IgD-negative memory B cell (primary cell): ENCODE measurements around the gene AHDC1. TPM values are rescaled to one million over a fixed set of nuclear protein-coding genes. Genes with fewer than 3 reads are reported as not detected.
"Not testable (repeated sequence)": the region's sequence is repeated elsewhere in the genome, so short reads cannot be mapped to it uniquely, and the experiment has no call there.

Experiments
- H3K27ac Mint-ChIP-seq, 3 donors: one replicate each; pipeline ENCODE4 v1.8.0; 2020 to 2022; ENCODE audit warnings: mild to moderate bottlenecking in 3 of 3, mixed read lengths in 3 of 3, moderate library complexity in 1 of 3
- H3K27me3 Mint-ChIP-seq: one replicate; pipeline ENCODE4 v1.8.0; 2021; ENCODE audit warnings: mixed read lengths
- H3K36me3 Mint-ChIP-seq: one replicate; pipeline ENCODE4 v1.8.0; 2020; ENCODE audit warnings: mild to moderate bottlenecking, mixed read lengths
- H3K4me1 Mint-ChIP-seq, 3 donors: one replicate each; pipeline ENCODE4 v1.8.0; 2020 to 2022; ENCODE audit warnings: mixed read lengths in 3 of 3, mild to moderate bottlenecking in 1 of 3
- H3K4me3 Mint-ChIP-seq, 4 donors: one replicate each; pipeline ENCODE4 v1.8.0; 2020 to 2022; ENCODE audit warnings: mild to moderate bottlenecking in 4 of 4, mixed read lengths in 4 of 4, moderate library complexity in 3 of 4
- H3K9me3 Mint-ChIP-seq, 3 donors: one replicate each; pipeline ENCODE4 v1.8.0; 2020 to 2021; ENCODE audit warnings: mixed read lengths in 3 of 3, mild to moderate bottlenecking in 1 of 3
- polyA plus RNA-seq: library from polyadenylated mRNA; unstranded; fragments of 300-500 nt; fragmentation: Illumina TruSeq; gene quantifications from one replicate; pipeline ENCODE4 v1.2.3, GENCODE V29; 2021

The AHDC1 gene
- polyA plus RNA-seq, 1 donor from 2014 or later = 1.1 TPM

- Mint-ChIP-seq H3K4me3 (peak overlapping the region in 1 of 4 donors; percentile 94), H3K27me3 (no peaks in the 10 kb centered on the region), H3K36me3 (no peaks in the 10 kb centered on the region), H3K9me3 (no peaks in the 10 kb centered on the region), H3K27ac (peak overlapping the region in 2 of 3 donors; percentile 70 to 94), H3K4me1 (peaks cover 29 to 41% (median 39%) of the 10 kb centered on the region in 3 donors)
Measured at GRCh38 chr1:27626031-27626935, 22.3 kb upstream of the AHDC1 start.

DNA sequence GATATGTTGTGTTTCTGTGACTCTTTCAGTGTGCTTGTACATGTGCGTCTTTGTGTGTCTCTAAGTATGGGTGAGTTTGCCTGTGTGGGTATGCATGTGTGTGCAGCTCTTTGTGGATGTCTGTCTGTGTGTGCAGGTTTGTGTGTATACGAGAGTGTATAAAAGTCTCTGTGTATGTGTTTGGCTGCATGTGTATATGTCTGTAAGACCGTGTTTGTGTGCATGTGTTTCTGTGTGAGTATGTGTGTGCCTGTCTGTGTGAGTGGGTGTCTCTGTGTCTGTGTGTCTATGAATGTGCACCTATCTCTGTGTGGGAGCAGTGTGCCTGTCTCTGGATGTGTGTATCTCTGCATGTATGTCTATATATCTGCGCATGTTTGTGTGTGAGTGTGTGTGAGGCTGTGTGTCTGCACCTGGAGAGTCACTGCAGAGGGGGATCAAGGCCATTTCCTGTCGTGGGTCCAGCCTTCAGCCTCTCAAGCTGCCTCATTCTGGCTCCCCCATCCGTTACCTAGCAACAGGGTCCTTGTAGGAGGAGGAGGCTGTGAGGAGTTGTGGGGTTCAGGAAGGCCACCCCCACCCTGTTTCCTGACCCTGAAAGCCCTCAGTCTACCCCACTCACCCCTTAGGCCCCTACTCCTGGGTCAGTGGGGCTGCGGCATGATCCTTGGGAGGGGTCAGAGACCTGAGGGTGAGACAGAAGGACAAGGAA lies 20.7 kb upstream of the AHDC1 start:
- no peaks in the 10 kb centered on the region for H3K27me3 Mint-ChIP-seq
- peaks cover 17 to 30% (median 30%) of the 10 kb centered on the region in 3 donors for H3K4me1 Mint-ChIP-seq
- no peaks in the 10 kb centered on the region for H3K36me3 Mint-ChIP-seq
- no peak overlapping the region for H3K4me3 Mint-ChIP-seq
- no peaks in the 10 kb centered on the region for H3K9me3 Mint-ChIP-seq
- H3K27ac Mint-ChIP-seq = no peak overlapping the region

DNA sequence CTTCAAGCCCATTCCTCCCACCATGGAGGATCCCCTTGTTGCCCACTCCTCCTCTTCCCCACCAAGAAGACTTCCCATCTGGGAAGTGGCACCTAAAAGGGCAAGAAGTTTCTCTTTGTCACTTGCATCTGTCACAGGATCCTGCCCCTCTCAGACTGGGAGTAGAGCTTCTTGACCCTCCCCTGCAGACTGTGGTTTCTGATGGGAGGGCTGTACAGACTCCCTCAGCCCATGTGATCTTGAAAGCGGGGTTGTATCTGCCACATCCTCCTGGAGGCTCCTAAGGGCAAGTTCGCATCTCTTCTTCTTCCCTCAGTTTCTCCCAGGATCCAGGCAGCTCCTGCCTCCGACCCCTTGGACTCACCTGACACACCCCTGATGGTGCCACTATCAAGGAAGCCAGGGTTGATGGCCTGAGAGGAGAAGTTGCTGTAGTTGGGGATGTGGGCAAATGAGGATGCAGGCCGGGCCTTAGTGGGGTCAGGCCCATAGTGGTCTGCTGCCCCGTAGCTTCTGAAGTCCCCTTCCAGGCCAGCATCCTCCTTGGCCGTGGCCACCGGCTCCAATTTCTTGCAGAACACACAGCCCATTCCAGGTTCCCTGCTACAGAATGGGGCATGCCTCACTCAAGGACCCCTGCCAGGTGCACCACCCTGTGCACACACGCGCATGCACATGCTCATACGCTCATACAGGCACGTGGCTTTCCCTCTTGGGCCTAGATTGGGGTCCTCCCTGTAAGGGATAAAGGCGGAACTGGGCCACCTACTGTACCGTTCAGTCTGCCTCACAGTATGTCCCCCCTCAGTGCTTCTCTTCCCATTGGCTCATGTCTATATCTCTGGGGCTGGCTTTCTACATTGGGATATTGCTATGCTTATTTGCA lies 19.6 kb upstream of the AHDC1 start:
- Mint-ChIP-seq H3K4me1 (peaks cover 16 to 23% (median 20%) of the 10 kb centered on the region in 3 donors), H3K36me3 (no peaks in the 10 kb centered on the region), H3K27me3 (no peaks in the 10 kb centered on the region), H3K27ac (no peak overlapping the region), H3K4me3 (peak overlapping the region in 1 of 4 donors; percentile 84), H3K9me3 (no peaks in the 10 kb centered on the region)

GRCh38 chr1:27622828-27623227 lies 18.9 kb upstream of the AHDC1 start:
- Mint-ChIP-seq H3K27ac (no peak overlapping the region), H3K36me3 (no peaks in the 10 kb centered on the region), H3K27me3 (no peaks in the 10 kb centered on the region), H3K9me3 (no peaks in the 10 kb centered on the region), H3K4me3 (peak overlapping the region in 1 of 4 donors; percentile 84), H3K4me1 (peaks cover 16 to 27% (median 26%) of the 10 kb centered on the region in 3 donors)

DNA sequence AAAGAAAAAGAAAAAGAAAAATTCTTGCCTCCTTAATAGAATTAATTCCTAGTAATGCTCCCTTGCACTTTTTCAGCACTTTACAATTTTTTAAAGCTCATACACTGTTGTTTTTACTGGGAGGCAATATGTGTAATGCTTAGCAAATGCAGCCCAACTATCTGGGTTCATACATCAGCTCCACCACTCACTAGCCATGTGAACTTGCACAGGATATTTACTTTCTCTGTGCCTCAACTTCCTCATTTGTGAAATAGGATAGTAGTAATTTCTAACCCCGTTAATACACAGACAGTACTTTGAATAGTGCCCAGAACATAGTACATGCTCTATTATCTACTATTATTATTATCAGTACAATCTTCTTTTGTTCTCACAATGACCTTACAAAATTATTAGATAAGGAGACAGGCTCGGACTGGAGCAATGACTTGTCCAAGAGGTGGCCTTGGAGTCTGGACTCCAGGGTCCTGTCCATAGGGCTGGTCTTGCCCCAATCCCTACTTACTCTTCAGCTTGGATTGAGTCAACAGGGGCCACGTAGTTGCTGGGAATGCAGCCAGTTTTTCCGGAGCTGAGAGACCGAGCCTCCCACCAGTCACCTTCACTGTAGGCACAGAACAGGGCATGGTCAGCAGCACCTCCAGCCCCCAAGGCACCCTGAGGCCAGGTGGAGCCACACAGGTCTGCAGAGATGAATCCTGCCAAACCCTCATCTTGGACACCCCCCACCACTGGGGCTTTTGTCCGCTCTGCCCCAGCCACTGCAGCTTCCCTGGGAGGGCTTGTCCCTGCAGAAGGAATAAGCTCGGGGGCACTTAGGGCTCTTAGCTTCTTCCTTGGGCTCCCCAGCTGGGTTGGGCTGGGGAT lies 17.3 kb upstream of the AHDC1 start:
- Mint-ChIP-seq H3K36me3 (peaks cover 2% of the 10 kb centered on the region), H3K4me1 (peaks cover 12 to 23% (median 21%) of the 10 kb centered on the region in 3 donors), H3K27me3 (no peaks in the 10 kb centered on the region), H3K9me3 (no peaks in the 10 kb centered on the region), H3K4me3 (no peak overlapping the region), H3K27ac (no peak overlapping the region)

GRCh38 chr1:27619782-27620438 lies 16.0 kb upstream of the AHDC1 start:
- Mint-ChIP-seq H3K27ac (peak overlapping the region; percentile 27 to 78 (median 48)), H3K4me1 (peaks cover 13 to 19% (median 19%) of the 10 kb centered on the region in 3 donors)
- H3K4me3 Mint-ChIP-seq, H3K9me3 Mint-ChIP-seq, H3K36me3 Mint-ChIP-seq, H3K27me3 Mint-ChIP-seq: not testable (repeated sequence)

- no peaks in the 10 kb centered on the region for H3K27me3 Mint-ChIP-seq
- peak overlapping the region; percentile 6 to 70 (median 59) for H3K27ac Mint-ChIP-seq
- no peaks in the 10 kb centered on the region for H3K9me3 Mint-ChIP-seq
- peaks cover 2% of the 10 kb centered on the region for H3K36me3 Mint-ChIP-seq
- H3K4me3 Mint-ChIP-seq = peak overlapping the region in 2 of 4 donors; percentile 11 to 34
- H3K4me1 Mint-ChIP-seq = peaks cover 15 to 21% (median 19%) of the 10 kb centered on the region in 3 donors
Measured at GRCh38 chr1:27618341-27619082, 14.6 kb upstream of the AHDC1 start.

DNA sequence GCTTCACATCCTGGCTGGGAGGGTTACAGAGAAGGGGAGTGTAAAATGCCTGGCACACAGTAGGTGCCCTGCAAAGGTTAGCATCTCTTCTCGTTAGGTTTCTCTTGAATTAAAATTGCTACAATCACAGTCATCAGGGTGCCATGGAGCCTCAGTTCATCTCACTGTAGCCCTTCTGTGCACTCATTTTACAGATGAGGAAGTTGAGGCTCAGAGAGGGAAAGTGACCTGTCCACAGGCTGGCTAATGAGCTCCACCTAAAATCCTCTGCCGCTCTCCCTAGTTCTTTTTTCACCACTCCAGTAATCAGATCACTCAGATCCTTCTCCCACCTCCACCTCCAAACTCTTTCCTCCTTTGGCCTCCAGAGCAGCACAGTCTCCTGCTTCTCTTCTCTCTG lies 13.5 kb upstream of the AHDC1 start:
- Mint-ChIP-seq H3K4me3 (peak overlapping the region in 1 of 4 donors; percentile 59), H3K27me3 (no peaks in the 10 kb centered on the region), H3K27ac (peak overlapping the region; percentile 3 to 70 (median 6)), H3K36me3 (peaks cover 2% of the 10 kb centered on the region), H3K9me3 (no peaks in the 10 kb centered on the region), H3K4me1 (peaks cover 13 to 21% (median 19%) of the 10 kb centered on the region in 3 donors)

DNA sequence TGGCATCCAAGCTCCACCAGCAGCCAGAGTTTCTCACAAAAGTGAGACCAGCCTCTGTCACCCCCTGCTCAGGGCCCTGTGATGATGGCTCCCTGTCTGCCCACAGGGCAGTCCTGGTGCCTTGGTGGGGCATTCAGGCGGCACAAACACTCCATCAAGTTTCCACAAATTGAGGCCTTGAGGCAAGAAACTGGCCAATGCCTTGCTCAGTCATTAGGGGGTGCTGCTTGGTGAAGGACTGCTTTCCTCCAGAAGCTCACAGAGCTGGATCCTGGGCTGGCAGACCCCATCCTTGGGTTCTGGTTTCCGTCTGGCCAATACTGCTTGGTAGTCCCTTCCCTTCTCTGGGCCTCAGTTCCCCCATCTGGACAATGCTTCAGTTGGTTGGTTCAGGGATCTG lies 12.5 kb upstream of the AHDC1 start:
- Mint-ChIP-seq H3K27ac (peak overlapping the region in 1 of 3 donors; percentile 95), H3K27me3 (no peaks in the 10 kb centered on the region), H3K36me3 (peaks cover 2% of the 10 kb centered on the region), H3K4me1 (peaks cover 13 to 21% (median 19%) of the 10 kb centered on the region in 3 donors), H3K9me3 (no peaks in the 10 kb centered on the region), H3K4me3 (no peak overlapping the region)

DNA sequence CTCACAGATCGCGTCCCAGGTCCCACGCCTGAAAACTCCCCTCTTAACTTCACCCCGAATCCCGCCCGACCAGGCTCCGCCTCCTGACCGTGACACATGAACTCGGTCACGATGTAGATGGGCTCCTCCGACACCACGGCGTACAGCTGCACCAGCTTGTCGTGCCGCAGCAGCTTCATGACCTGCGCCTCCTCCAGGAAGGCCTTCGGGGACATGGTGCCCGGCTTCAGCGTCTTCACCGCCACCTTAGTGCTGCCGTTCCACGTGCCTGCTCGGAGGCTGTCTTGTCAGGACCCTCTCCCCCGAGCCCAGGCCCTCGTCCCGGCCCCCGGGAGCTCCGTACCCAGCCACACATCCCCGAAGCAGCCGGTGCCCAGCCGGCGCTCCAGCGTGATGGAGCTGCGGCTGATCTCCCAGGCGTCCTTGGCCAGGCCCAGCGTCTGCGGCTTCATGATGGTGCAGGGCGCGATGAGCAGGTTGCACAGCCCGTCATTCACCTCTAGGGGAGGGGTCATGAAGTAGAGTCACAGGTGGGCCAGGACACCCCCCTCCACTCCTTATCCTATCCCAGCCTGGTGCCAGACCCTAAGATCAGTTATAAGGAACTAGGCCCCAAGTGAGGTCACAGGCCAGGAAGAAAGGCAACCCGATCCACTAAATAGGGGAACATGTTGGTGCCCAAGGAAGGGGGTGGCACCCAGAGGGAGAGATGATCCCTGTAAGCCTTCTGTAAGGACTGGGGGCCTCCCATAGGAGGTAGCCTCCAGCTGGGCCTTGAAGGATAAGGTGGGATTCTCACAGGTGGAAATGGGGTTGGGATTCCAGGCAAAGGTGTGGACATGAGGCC lies 11.6 kb upstream of the AHDC1 start:
- Mint-ChIP-seq H3K36me3 (peaks cover 2% of the 10 kb centered on the region), H3K27me3 (no peaks in the 10 kb centered on the region), H3K4me3 (no peak overlapping the region), H3K9me3 (no peaks in the 10 kb centered on the region), H3K4me1 (peaks cover 14 to 20% (median 17%) of the 10 kb centered on the region in 3 donors), H3K27ac (peak overlapping the region in 1 of 3 donors; percentile 95)

GRCh38 chr1:27614625-27615344 lies 10.8 kb upstream of the AHDC1 start:
- Mint-ChIP-seq H3K4me3 (no peak overlapping the region), H3K9me3 (no peaks in the 10 kb centered on the region)

More at GRCh38 chr1:27614625-27615344, 10.8 kb upstream of the AHDC1 start:
- Mint-ChIP-seq H3K27me3 (peaks cover 1% of the 10 kb centered on the region), H3K36me3 (peaks cover 2% of the 10 kb centered on the region), H3K27ac (no peak overlapping the region), H3K4me1 (peaks cover 14 to 20% (median 17%) of the 10 kb centered on the region in 3 donors)
